H54 (cell line): ENCODE results near the gene PPIL6.

ENCODE experiments used
- DNase-seq: peaks from one replicate; pipeline ENCODE4 v3.0.0; 2011; ENCODE audit warnings: low spot score, mixed read lengths; ENCODE audit not compliant: insufficient read length
- FAIRE-seq: peaks from 3 replicates; lab custom pipeline; 2011; peaks lifted over from hg19 to GRCh38; lab: Jason Lieb, UNC
- POLR2A ChIP-seq: IDR thresholded peaks from 2 replicates; pipeline ENCODE4 v1.6.1; 2011; ENCODE audit warnings: low read depth, mild to moderate bottlenecking, low read length

Gene PPIL6

DNA sequence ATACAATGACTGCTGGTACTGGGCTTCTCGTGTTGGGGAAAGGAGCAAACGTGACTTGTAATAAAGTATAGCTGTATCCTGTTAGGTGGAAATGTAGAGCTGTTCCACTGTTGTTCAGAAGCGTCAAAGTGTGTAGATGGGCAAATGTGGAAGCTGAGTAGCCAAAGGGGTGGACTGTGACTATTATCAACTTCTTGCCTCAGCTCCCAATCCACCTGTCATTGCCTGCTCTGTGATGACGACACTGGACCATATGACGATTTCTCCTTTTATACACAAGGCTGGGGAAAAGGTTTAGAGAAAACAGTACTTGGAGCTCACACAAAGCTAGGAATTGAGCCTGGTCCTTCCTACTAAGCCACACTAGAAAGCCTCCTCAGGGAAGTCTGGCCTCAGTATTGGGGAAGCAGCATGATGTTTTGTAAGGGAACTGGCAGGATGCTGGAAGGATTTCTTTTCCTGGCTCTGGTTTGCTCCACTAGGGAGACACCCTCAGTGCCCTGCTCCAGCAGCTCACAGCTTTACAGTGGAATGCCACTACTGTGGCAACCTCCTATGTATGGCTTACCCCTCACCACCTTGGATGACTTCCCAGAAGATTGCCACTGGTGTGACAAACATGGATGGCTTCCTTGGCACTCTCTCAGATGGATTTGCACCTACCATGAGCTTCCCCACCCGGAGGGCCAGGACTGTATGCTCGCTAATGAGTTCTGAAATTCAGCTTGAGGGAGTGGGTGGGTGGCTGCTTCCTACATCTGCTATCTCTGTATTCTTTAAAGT lies 78.1 kb downstream of the PPIL6 start:
- no peak for DNase-seq
- no peak for FAIRE-seq
- TF ChIP-seq POLR2A: no peak

DNA sequence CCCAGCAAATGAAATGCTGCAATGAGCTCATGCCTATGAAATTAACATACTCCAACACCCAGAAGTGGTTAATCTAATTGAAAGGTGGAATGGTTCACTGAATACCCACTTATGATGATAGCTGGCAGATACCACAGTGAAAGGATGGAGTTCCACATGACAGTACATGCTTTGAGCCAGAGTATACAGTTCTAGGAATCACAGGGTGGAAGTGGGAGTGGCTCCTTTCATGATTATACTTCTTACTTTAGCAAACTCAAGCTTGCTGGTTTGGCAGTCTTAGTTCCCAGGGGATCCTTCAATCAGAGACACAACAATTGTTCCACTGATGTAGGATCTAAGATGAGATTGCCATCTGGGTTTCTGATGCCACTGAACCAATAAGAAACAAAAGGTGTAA lies 79.6 kb downstream of the PPIL6 start:
- DNase-seq (no peak), FAIRE-seq (no peak)
- TF ChIP-seq POLR2A: no peak

DNA sequence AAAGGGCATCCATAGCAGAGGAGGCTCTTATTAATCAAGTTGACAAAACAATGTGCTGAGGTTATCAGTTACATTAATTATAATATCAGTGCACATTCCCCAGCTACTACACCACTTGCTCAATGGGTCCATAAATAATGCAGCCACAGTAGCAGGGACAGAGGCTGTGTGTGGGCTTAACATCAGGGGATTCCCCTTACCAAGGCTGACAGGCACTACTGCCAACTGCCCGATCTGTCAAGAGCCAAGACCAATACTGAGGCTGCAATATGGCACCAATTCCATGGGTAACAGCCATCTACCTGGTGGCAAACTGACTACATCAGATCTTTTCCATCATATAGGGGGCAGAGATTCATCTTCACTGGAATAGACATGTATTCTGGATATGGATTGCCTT lies 80.1 kb downstream of the PPIL6 start:
- FAIRE-seq (no peak), DNase-seq (no peak)
- no peak for TF ChIP-seq POLR2A

DNA sequence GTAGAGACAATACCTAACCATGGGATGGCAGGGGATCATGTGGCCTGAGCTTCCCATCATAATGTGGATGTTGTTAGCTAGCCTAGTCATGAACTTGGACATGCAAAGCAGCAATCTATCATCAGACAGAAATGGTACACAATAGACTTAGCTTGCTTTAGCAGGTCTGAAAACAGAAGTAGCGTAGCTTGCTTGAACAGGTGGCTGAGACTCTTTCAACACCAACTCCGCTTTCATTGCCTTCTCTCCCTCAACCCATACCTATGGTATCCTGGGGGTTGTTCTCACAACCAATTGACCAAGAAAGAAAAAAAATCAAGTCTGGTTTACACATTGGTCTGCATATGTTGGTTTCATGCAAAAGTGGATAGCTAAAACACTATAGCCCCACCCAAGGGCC lies 81.2 kb downstream of the PPIL6 start:
- FAIRE-seq (no peak), DNase-seq (no peak)
- no peak for TF ChIP-seq POLR2A

DNA sequence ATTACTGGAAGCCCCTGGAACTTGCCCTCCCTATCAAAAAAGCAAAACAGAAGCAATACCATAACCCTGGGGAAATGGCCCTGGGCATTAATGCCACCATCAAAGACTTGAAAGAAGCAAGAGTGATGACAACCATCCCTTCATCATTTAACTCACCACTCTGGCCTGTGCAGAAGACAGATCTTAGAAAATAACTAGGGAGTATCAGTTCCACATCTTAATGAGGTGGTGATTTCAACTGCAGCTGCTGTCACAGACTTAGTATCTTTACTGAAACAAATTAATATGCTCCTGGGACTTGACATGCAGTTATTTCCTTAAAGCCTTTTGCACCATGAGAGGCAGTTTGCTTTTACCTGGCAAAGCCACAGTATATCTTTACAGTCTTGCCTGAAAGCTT lies 82.2 kb downstream of the PPIL6 start:
- TF ChIP-seq POLR2A: no peak
- DNase-seq (no peak), FAIRE-seq (no peak)

DNA sequence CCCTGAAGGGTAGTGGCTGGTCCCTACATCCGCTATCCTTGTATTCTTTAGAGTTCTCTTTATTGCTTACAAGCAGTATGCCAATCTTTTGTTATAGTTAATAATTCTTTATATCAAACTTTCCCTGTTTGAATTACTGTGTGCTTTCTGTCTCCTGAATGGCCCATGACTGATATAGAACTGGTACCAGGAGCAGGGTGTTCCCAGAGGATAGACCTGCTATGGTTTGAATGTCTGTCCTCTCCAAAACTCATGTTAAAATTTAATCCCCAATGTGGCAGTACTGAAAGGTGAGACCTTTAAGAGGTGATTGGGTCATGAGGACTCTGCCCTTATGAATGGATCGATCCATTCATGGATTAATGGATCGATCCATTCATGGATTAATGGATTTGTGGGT lies 84.2 kb downstream of the PPIL6 start:
- no peak for FAIRE-seq
- no peak for DNase-seq
- TF ChIP-seq POLR2A: no peak

DNA sequence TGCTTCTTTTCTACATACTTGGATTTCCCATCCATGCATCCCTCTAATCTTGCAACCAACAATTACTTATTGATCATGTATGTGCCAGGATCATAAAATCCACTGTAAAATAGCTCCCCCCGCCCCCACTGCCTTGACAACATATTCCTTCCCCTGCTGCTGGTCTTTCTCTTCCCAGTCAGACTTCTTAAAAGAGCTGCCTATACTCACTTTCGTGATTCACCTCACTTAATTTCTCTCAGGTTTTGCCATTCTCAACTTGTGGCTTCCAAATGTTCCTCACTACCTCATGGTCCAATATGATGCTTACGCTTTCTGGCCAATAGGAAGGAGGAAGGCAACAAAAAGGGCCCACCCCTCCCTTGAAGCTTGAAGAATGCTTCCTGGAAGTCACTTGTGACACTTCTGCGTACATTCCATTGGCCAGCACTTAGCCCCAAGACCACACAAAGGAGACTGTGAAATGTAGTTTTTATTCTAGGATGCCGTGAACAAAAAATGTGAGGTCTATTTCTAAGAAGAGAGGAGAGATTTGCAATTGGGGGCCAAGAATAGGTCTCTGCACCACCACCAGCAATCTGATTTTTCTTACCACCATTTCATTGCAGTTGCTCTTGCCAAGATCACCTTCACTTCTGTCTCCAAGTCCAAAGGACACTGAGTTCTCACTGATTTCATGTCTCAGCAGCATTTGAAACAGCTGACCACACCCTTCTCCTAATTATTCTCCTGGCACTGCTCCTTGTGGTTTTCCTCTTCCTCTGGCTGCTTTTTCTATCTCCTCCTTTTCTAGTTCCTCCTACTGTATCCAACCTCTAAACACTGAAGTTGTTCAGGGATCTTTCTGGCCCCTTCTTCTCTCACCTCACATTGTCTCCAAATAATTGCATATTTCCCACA lies 88.9 kb downstream of the PPIL6 start:
- no peak for DNase-seq
- FAIRE-seq: no peak
- no peak for TF ChIP-seq POLR2A

DNA sequence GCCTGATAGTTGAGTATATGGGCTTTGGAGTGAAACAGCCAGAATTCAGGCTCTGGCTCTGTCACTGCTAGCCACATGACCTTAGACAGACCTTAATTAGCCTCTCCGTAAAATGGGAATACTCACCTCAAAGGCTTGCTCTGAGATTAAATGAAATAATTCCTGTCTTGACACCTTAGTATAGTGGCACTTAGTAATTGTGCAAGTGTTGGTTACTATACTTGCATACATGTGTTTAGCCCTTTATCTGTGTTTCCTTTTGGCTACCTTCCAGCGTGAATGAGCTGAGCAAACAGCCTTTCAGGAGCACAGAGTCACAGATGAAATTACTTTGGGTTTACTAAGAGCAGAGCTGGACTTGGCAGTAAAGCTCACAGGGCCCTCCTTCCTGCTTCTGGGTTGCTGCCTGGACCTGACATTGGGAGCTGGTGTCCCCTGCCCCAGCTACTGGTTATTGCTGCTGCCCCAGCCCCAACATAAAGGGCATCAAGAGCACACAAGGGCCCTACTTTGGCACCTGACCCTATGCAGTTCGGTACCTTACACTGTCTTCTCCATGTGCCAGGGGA lies 90.9 kb downstream of the PPIL6 start:
- no peak for TF ChIP-seq POLR2A
- DNase-seq (no peak), FAIRE-seq (no peak)

DNA sequence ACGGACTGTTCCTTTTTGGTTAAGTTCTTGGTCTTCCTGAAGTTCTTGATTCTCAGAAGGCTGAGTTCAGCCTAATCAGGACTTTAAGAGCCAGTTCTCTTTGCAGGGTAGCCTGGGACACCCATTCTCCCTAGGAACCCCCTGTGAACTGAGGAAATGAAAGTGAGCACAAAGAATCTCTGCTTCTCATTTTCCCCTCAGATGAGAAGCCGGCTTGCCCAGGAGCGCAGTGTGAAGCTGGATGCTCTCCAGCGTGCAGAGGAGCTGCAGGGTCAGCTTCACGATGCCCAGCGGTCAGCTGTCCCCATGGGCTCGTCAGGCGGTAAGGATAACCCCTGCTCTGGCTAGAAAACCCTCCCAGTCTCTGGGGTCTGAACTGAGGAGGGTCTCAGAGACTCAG lies 92.2 kb downstream of the PPIL6 start:
- DNase-seq: no peak
- no peak for TF ChIP-seq POLR2A
- FAIRE-seq: no peak

DNA sequence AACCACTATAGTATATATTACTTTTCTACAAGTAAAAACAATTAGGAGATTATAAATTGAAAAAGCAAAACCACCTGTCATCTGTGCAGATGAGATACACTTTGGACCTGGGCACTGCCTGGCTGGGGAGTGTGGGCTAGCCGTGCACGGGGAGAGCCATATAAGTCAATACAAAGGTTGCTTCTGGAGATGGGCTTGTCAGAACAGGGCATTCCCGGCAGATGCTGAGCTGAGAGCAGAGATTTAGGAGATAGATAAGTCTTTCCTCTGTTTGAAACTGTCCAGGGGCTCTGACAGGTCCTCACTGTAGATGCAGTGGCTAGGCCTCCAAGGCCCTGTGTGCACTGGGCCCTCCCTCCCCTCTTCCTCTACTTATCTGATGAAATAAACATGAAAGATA lies 92.6 kb downstream of the PPIL6 start:
- FAIRE-seq: no peak
- no peak for DNase-seq
- no peak for TF ChIP-seq POLR2A

DNA sequence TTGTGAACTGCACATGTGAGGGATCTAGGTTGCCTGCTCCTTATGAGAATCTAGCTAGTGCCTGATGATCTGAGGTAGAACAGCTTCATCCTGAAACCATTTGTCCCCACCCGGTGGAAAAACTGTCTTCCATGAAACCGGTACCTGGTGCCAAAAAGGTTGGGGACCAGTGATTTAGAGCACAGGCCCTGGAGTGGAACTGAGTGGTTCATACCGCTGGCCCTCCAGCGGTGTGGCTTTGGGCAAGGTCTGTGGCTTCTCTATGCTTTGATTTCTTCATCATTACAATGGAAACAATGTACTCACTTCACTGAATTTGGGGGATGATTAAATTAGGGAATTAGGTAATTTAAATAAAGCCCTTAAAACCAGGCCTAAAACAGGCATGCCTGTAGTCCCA lies 94.4 kb downstream of the PPIL6 start:
- FAIRE-seq (no peak), DNase-seq (no peak)
- no peak for TF ChIP-seq POLR2A

DNA sequence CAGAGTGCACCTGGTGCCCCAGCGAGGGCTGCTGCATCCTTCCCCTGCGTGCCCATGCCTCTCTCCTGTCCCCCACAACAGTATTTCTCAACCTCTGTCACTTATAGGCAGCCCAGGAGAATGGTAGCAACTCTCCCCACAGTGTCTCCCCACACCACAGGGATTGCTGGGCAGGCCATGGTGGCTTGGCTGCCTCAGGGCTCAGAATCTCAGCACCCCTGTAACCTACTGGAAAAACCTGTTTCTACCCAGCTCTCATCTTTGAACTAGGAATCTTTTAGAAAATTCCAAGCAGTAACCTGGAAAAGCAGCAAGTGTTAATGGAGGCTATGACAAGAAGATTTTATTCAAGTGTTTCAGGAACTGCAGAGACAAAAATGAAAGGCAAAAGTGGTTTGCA lies 96.2 kb downstream of the PPIL6 start:
- FAIRE-seq (no peak), DNase-seq (no peak)
- no peak for TF ChIP-seq POLR2A

DNA sequence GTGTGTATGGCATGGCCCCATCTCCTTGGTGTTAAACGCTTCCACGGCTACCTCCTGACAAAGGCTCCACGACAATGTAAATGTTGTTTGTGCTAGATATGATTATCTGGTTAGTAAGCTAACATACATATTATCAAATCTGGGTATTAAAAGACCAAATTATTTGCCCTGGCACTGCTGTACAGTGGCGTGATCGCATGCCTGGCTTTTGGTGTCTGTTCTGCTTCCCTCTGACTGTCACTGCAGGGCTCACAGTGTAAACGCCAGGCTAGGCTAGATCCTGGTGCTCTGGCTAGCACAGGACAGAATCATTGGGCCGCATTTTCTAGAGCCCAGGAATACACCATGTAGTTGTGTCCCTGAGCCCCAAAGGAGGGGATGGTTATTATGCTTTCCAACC lies 96.9 kb downstream of the PPIL6 start:
- FAIRE-seq (no peak), DNase-seq (no peak)
- no peak for TF ChIP-seq POLR2A

DNA sequence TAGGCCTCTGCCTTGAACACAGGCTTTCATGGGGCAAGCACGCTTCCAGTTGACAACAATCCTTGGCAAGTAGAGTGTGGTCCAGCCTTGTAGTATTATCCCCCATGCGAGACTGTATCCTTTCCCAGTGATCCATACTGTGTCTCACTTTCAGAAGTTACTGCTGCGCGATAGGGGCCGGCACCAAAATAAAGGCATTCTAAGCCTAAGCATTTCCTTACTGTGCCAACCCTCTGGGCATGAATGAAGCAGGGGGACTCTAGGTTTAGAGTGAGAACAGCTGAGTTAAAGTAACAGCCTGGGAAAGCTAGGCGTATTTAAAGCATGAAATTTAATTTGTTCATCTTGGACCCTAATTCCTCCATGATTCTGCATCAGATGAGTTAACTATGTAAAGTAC lies 97.5 kb downstream of the PPIL6 start:
- FAIRE-seq: no peak
- no peak for DNase-seq
- TF ChIP-seq POLR2A: no peak
